SU-DHL-6 (cell line): ENCODE results near the gene USO1.

Experiments used
- H2AFZ ChIP-seq: fragments of 200-600 bp; sonication (generic); 2 replicates; pipeline ENCODE4 v1.6.1; 2014; ENCODE audit warnings: low read depth, mild to moderate bottlenecking, moderate library complexity, mixed read lengths, antibody characterized with exemption, low read length; ENCODE audit not compliant: severe bottlenecking
- H3F3A ChIP-seq: fragments of 200-600 bp; shearing (Covaris generic); 2 replicates; pipeline ENCODE4 v1.6.0; 2016; ENCODE audit warnings: antibody characterized with exemption, mild to moderate bottlenecking; ENCODE audit not compliant: insufficient read depth
- H3K27ac ChIP-seq: fragments of 200-600 bp; sonication (generic); 2 replicates; pipeline ENCODE4 v1.5.1; 2016; ENCODE audit warnings: low read depth, mild to moderate bottlenecking, low read length, moderate library complexity, mixed read lengths
- H3K27me3 ChIP-seq: fragments of 200-600 bp; sonication (generic), shearing (Covaris generic); 2 replicates; pipeline ENCODE4 v1.6.0; 2014; ENCODE audit warnings: mild to moderate bottlenecking, low read length
- H3K36me3 ChIP-seq: fragments of 200-600 bp; sonication (generic); 2 replicates; pipeline ENCODE4 v1.6.1; 2014; ENCODE audit warnings: mild to moderate bottlenecking, low read length, mixed read lengths
- H3K4me2 ChIP-seq: fragments of 300-600, 200-600 bp; shearing (Covaris generic), sonication (generic); 2 replicates; pipeline ENCODE4 v1.6.0; 2014; ENCODE audit warnings: low read length, low read depth, mild to moderate bottlenecking; ENCODE audit not compliant: poor library complexity, severe bottlenecking
- H3K4me3 ChIP-seq: fragments of 200-600 bp; sonication (generic); 2 replicates; pipeline ENCODE4 v1.5.1; 2014; ENCODE audit warnings: antibody characterized with exemption, low read length, mild to moderate bottlenecking, mixed read lengths; ENCODE audit not compliant: insufficient read depth, poor library complexity, severe bottlenecking
- H3K79me2 ChIP-seq: fragments of 200-600 bp; sonication (generic); 2 replicates; pipeline ENCODE4 v1.6.1; 2014; ENCODE audit warnings: mild to moderate bottlenecking, low read length, moderate library complexity; ENCODE audit not compliant: insufficient read depth
- H3K9ac ChIP-seq: fragments of 200-600 bp; sonication (generic); 2 replicates; pipeline ENCODE4 v1.7.0; 2014; ENCODE audit warnings: mild to moderate bottlenecking, low read length
- H3K9me2 ChIP-seq: fragments of 200-600 bp; sonication (generic); replicated peaks from 2 replicates; pipeline ENCODE4 v1.6.1; 2014; ENCODE audit warnings: low read length; ENCODE audit not compliant: insufficient read depth
- H3K9me3 ChIP-seq: fragments of 200-600 bp; sonication (generic); 2 replicates; pipeline ENCODE4 v1.6.1; 2014; ENCODE audit warnings: low read length, mixed read lengths; ENCODE audit not compliant: insufficient read depth
- H4K20me1 ChIP-seq: fragments of 200-600 bp; sonication (generic); 2 replicates; pipeline ENCODE4 v1.6.1; 2014; ENCODE audit warnings: low read depth, mild to moderate bottlenecking, antibody characterized with exemption, low read length, moderate library complexity, mixed read lengths
- CTCF ChIP-seq: fragments of 200-600 bp; sonication (generic); IDR thresholded peaks from one replicate; pipeline ENCODE4 v1.5.1; 2017; ENCODE audit warnings: antibody characterized with exemption, mild to moderate bottlenecking, low read length, moderate library complexity; ENCODE audit not compliant: insufficient read depth, poor library complexity, severe bottlenecking
- EZH2phosphoT487 ChIP-seq: fragments of 200-600 bp; sonication (generic), shearing (Covaris generic); conservative IDR thresholded peaks from 2 replicates; pipeline ENCODE4 v1.6.1; 2018; ENCODE audit warnings: mild to moderate bottlenecking, antibody characterized with exemption, low read length, moderate library complexity, mixed read lengths

The USO1 gene

GRCh38 chr4:75696071-75696470 is 28.3 kb upstream of the USO1 start:
- Histone ChIP-seq H3K79me2 (no peaks in the 10 kb centered on the region), H3K27me3 (no peaks in the 10 kb centered on the region), H3K4me2 (no peak overlapping the region), H3K4me3 (no peak overlapping the region), H4K20me1 (no peaks in the 10 kb centered on the region), H3K27ac (no peak overlapping the region), H3K9ac (no peak overlapping the region), H3K9me3 (no peaks in the 10 kb centered on the region), H3F3A (no peaks in the 10 kb centered on the region), H3K36me3 (no peaks in the 10 kb centered on the region), H2AFZ (no peak overlapping the region), H3K9me2 (no peaks in the 10 kb centered on the region)
- no peak for TF ChIP-seq CTCF
- no peak for TF ChIP-seq EZH2phosphoT487

- TF ChIP-seq CTCF (no peak), EZH2phosphoT487 (no peak)
Observed at GRCh38 chr4:75696581-75696980, 27.8 kb upstream of the USO1 start.

GRCh38 chr4:75698162-75698962 is 26.0 kb upstream of the USO1 start:
- Histone ChIP-seq H3K27me3 (no peaks in the 10 kb centered on the region), H3K27ac (no peak overlapping the region), H2AFZ (no peak overlapping the region), H3K9ac (no peak overlapping the region), H4K20me1 (no peaks in the 10 kb centered on the region), H3F3A (no peaks in the 10 kb centered on the region), H3K4me3 (no peak overlapping the region), H3K9me3 (no peaks in the 10 kb centered on the region), H3K4me2 (no peak overlapping the region), H3K9me2 (no peaks in the 10 kb centered on the region), H3K36me3 (no peaks in the 10 kb centered on the region), H3K79me2 (no peaks in the 10 kb centered on the region)
- TF ChIP-seq EZH2phosphoT487 (no peak), CTCF (no peak)

More at GRCh38 chr4:75696581-75696980, 27.8 kb upstream of the USO1 start:
- Histone ChIP-seq H3F3A (no peaks in the 10 kb centered on the region), H3K36me3 (no peaks in the 10 kb centered on the region), H3K9ac (no peak overlapping the region), H2AFZ (no peak overlapping the region), H3K27ac (no peak overlapping the region), H4K20me1 (no peaks in the 10 kb centered on the region), H3K9me3 (no peaks in the 10 kb centered on the region), H3K9me2 (no peaks in the 10 kb centered on the region), H3K79me2 (no peaks in the 10 kb centered on the region), H3K27me3 (no peaks in the 10 kb centered on the region), H3K4me3 (no peak overlapping the region), H3K4me2 (no peak overlapping the region)
